OCI-LY3 (cell line): ENCODE results near the gene TENT5C.

Experiments
- H2AFZ ChIP-seq: fragments of 200-600, 300-600 bp; shearing (Covaris generic); 2 replicates; pipeline ENCODE4 v1.6.0; 2014; ENCODE audit warnings: antibody characterized with exemption, low read depth, low read length
- H3K27ac ChIP-seq: fragments of 200-600, 300-600 bp; sonication (generic); 2 replicates; pipeline ENCODE4 v1.5.1; 2014; ENCODE audit warnings: mild to moderate bottlenecking, low read length, moderate library complexity, mixed read lengths
- H3K27me3 ChIP-seq: fragments of 200-600, 300-600 bp; sonication (generic); 2 replicates; pipeline ENCODE4 v1.6.1; 2014; ENCODE audit warnings: low read depth, low read length, mixed read lengths
- H3K36me3 ChIP-seq: fragments of 200-600, 300-600 bp; sonication (generic); replicated peaks from 2 replicates; pipeline ENCODE3; 2014; ENCODE audit warnings: low read depth, low read length, mixed read lengths
- H3K4me1 ChIP-seq: fragments of 300-600, 200-600 bp; sonication (generic); 2 replicates; pipeline ENCODE4 v1.6.1; 2014; ENCODE audit warnings: low read length, mixed read lengths
- H3K4me2 ChIP-seq: fragments of 200-600, 300-600 bp; sonication (generic); 2 replicates; pipeline ENCODE4 v1.6.1; 2014; ENCODE audit warnings: low read length, mixed read lengths
- H3K4me3 ChIP-seq: fragments of 300-600, 200-600 bp; sonication (generic); 2 replicates; pipeline ENCODE4 v1.5.1; 2014; ENCODE audit warnings: antibody characterized with exemption, mild to moderate bottlenecking, low read length, moderate library complexity
- H3K79me2 ChIP-seq: fragments of 300-600, 200-600 bp; shearing (Covaris generic); 2 replicates; pipeline ENCODE4 v1.6.1; 2014; ENCODE audit warnings: mild to moderate bottlenecking, low read length, mixed read lengths
- H3K9ac ChIP-seq: fragments of 300-600, 200-600 bp; shearing (Covaris generic); 2 replicates; pipeline ENCODE4 v1.6.0; 2014; ENCODE audit warnings: mild to moderate bottlenecking, low read length, moderate library complexity
- H3K9me3 ChIP-seq: fragments of 200-600, 300-600 bp; shearing (Covaris generic); 2 replicates; pipeline ENCODE4 v1.6.1; 2014; ENCODE audit warnings: low read length, mixed read lengths; ENCODE audit not compliant: insufficient read depth
- H4K20me1 ChIP-seq: fragments of 200-600, 300-600 bp; sonication (generic); 2 replicates; pipeline ENCODE4 v1.6.1; 2016; ENCODE audit warnings: low read length, mixed read lengths; ENCODE audit not compliant: insufficient read depth
- CTCF ChIP-seq: fragments of 200-600, 300-600 bp; sonication (generic); IDR thresholded peaks from 2 replicates; pipeline ENCODE4 v1.5.1; 2014; ENCODE audit warnings: antibody characterized with exemption, low read length, low read depth
- EZH2phosphoT487 ChIP-seq: fragments of 200-600 bp; shearing (Covaris generic); IDR thresholded peaks from 2 replicates; pipeline ENCODE4 v1.6.1; 2018; ENCODE audit warnings: antibody characterized with exemption, mixed run types, low read depth

The TENT5C gene

DNA sequence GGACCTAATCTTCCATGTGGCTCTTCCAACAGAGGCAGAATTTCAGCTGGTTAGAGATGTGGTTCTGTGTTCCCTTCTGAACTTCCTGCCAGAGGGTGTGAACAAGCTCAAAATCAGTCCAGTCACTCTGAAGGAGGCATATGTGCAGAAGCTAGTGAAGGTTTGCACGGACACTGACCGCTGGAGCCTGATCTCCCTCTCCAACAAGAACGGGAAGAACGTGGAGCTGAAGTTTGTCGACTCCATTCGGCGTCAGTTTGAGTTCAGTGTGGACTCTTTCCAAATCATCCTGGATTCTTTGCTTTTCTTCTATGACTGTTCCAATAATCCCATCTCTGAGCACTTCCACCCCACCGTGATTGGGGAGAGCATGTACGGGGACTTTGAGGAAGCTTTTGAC, 17.3 kb downstream of the TENT5C start:
- H3K27me3 ChIP-seq = no peaks in the 10 kb centered on the region
- no peaks in the 10 kb centered on the region for H4K20me1 ChIP-seq
- no peak overlapping the region for H3K4me3 ChIP-seq
- no peak for TF ChIP-seq CTCF
- no peak for TF ChIP-seq EZH2phosphoT487
- no peak overlapping the region for H3K4me2 ChIP-seq
- peaks cover 23% of the 10 kb centered on the region for H3K4me1 ChIP-seq
- H3K9me3 ChIP-seq = peaks cover 7% of the 10 kb centered on the region; the same call in 1 of the 2 replicates
- H3K9ac ChIP-seq = no peak overlapping the region
- H2AFZ ChIP-seq = no peak overlapping the region
- H3K36me3 ChIP-seq = peaks cover 17% of the 10 kb centered on the region
- H3K79me2 ChIP-seq = peaks cover 3% of the 10 kb centered on the region; the same call in 1 of the 2 replicates
- H3K27ac ChIP-seq = no peak overlapping the region

DNA sequence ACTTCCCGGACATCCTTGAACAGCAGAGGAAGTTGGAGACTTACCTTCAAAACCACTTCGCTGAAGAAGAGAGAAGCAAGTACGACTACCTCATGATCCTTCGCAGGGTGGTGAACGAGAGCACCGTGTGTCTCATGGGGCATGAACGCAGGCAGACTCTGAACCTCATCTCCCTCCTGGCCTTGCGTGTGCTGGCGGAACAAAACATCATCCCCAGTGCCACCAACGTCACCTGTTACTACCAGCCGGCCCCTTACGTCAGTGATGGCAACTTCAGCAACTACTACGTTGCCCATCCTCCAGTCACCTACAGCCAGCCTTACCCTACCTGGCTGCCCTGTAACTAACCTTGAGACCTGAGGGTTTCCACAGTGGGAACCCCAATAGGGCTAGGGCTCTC, 17.9 kb downstream of the TENT5C start:
- Histone ChIP-seq H2AFZ (no peak overlapping the region), H3K9me3 (0 out of 2 replicates have a peak, but pooled peaks cover 1% of the 10 kb centered on the region), H3K4me3 (no peak overlapping the region), H3K9ac (no peak overlapping the region), H4K20me1 (no peaks in the 10 kb centered on the region), H3K79me2 (0 out of 2 replicates have a peak, but pooled peaks cover 3% of the 10 kb centered on the region), H3K27ac (no peak overlapping the region), H3K4me1 (peaks cover 20% of the 10 kb centered on the region), H3K36me3 (peaks cover 11% of the 10 kb centered on the region), H3K4me2 (no peak overlapping the region), H3K27me3 (no peaks in the 10 kb centered on the region)
- TF ChIP-seq CTCF (no peak), EZH2phosphoT487 (no peak)

- Histone ChIP-seq H3K27me3 (no peaks in the 10 kb centered on the region), H3K9ac (no peak overlapping the region), H3K4me1 (peaks cover 34% of the 10 kb centered on the region), H3K79me2 (no peaks in the 10 kb centered on the region), H3K27ac (no peak overlapping the region), H3K9me3 (no peaks in the 10 kb centered on the region), H4K20me1 (no peaks in the 10 kb centered on the region), H2AFZ (no peak overlapping the region), H3K36me3 (peaks cover 4% of the 10 kb centered on the region), H3K4me3 (no peak overlapping the region), H3K4me2 (no peak overlapping the region; the same call in 1 of the 2 replicates)
- TF ChIP-seq EZH2phosphoT487 (no peak), CTCF (no peak)
Observed at GRCh38 chr1:117627546-117628130, 21.8 kb downstream of the TENT5C start.

DNA sequence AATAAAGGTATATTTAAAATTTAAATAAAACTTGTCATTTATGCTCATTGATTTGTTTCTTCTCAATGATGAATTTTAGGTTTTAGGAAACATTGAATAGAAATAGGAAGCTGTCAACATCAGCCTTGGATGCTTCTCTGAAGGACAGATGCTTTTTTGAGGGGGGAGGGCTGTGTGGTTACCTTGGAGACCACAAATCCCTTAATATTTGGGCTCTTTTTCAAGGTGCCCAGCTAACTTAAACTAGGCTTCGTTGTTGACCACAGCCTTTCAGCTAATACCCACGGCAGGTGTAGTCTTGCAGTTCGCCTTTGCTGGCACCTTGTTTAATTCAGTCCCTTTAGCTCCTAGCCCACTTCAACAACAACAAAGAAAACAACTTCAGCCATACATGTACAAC, 22.5 kb downstream of the TENT5C start:
- Histone ChIP-seq H3K4me3 (no peak overlapping the region), H3K9ac (no peak overlapping the region), H3K9me3 (no peaks in the 10 kb centered on the region), H3K79me2 (no peaks in the 10 kb centered on the region), H3K4me1 (peaks cover 41% of the 10 kb centered on the region), H2AFZ (no peak overlapping the region), H4K20me1 (no peaks in the 10 kb centered on the region), H3K36me3 (peaks cover 4% of the 10 kb centered on the region), H3K4me2 (no peak overlapping the region), H3K27me3 (no peaks in the 10 kb centered on the region; the same call in 1 of the 2 replicates), H3K27ac (no peak overlapping the region)
- TF ChIP-seq EZH2phosphoT487 (no peak), CTCF (no peak)
